ENCODE measurements around the gene CDC37L1.

Gene CDC37L1

DNA sequence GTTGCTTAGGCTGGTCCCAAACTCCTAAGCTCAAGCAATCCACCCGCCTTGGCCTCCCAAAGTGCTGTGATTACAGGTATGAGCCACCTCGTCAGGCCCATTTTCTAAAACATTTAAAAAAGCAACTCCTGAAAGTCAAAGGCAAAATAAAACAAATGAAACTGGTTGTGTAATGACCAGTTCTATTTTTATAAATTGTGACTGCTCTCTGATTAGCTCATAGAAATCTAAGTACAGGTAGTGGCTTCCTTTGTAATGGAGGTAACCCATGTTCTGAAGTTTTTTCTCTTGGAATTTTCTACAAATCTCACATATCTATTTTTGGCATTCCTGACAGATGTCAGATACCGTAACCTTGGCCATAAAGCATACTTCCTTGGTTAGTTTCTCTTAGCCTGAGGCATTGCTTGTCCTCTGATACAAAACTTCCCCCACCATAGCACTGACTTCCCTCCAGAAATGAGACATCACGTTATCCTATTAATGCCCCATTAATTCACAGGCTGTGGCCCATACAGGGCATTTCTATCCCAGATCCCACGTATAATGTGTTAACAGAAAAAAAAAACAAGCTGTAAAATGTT, 75.7 kb downstream of the CDC37L1 start:
- DNase-seq, result no peak

- DNase-seq, result no peak
Measured at GRCh38 chr9:4756420-4756819, 77.1 kb downstream of the CDC37L1 start.
